ENCODE measurements around the gene ARHGEF28. TPM values are rescaled to one million over a fixed set of nuclear protein-coding genes. Genes with fewer than 3 reads are reported as not detected.

The ARHGEF28 gene
- total and polyA plus RNA-seq, 2 of the 13 experiments (the other 11 are each of a cell fraction or from before 2014, with no cell fraction given): 17.4 to 34.1 TPM

DNA sequence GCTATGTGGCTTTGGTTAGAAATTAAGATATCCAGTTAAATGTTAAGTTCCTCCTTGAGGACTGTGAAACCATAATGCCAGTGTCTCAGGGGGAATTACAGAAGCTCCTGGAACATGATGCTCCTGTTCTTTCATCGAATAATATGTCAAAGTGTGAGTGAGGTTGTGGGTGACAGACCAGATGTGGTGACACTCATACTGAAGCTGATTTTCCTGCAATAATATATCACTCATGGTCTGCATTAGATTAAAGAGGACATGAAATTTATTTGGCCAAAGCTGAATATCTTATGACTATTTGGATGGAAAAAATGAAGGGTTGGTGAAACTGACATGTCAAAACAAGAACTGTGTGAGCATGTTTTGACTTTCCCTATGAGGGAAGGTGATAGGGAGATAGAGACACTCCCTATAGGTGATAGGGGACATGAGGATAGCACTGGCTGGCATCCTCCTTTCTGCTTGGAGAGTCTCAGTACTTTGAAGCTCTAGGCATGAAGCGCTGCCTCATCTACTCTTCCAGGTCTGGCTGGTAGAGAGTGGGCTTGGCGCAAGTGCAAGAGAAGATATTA lies 173.5 kb downstream of the ARHGEF28 start:
- Histone ChIP-seq H2AFZ (ENCODE audit: low read length) (no peak overlapping the region), H3K4me2 (ENCODE audit: low read depth, low read length) (no peak overlapping the region), H3K9me3 (ENCODE audit: low read length) (no peaks in the 10 kb centered on the region), H3K27ac (ENCODE audit: extremely low read length, insufficient read depth, low read length) (no peak overlapping the region), H3K4me1 (ENCODE audit: insufficient read depth, low read length) (peaks cover 34% of the 10 kb centered on the region), H3K36me3 (replicated peaks in 1 of 2; ENCODE audit: control insufficient read depth in 1 of 2, insufficient read depth in 2 of 2, low read length in 2 of 2) (peaks cover 5 to 14% of the 10 kb centered on the region in 2 experiments; a peak in 4 of 5 replicates), H3K27me3 (ENCODE audit: control insufficient read depth in 1 of 2, insufficient read depth in 2 of 2, low read length in 2 of 2) (no peaks in the 10 kb centered on the region), H3K79me2 (ENCODE audit: insufficient read depth, low read length) (no peaks in the 10 kb centered on the region), H3K9ac (ENCODE audit: insufficient read depth, low read depth, low read length) (no peak overlapping the region), H4K20me1 (ENCODE audit: insufficient read depth, low read length) (no peaks in the 10 kb centered on the region), H3K4me3 (replicated peaks in 1 of 3; ENCODE audit: insufficient read depth in 1 of 3, low read depth in 2 of 3, low read length in 3 of 3) (no peak overlapping the region)
- in situ Hi-C loops (cut with HindIII; ENCODE audit: extremely low pct_ligation_motif_present, low pct_unique_long_range_greater_than_20kb) (no loop called here), intact Hi-C loops (cut with micrococcal nuclease; ENCODE audit: unreplicated experiment) (no loop called here)
- ChIA-PET CTCF (ENCODE audit: low intra/inter-chr PET ratio, low total read pairs) (no interaction called here), POLR2A (no interaction called here)
- no peak for FAIRE-seq
- DNase-seq (ENCODE audit: low spot score): no peak
- TF ChIP-seq HMGA1 (CRISPR knock-in tag; conservative IDR thresholded peaks at IDR 0.05): no peak
- BruUV-seq (replicated peaks): no TSS peak
- ATAC-seq: no peak
- WGBS (ENCODE audit: low lambda C conversion rate): 91% methylated on average over 3 of the region's 3 CpGs

- Histone ChIP-seq H3K9me3 (ENCODE audit: low read length) (no peaks in the 10 kb centered on the region), H3K36me3 (replicated peaks in 1 of 2; ENCODE audit: control insufficient read depth in 1 of 2, insufficient read depth in 2 of 2, low read length in 2 of 2) (peaks cover 2 to 10% of the 10 kb centered on the region in 2 experiments; a peak in 3 of 5 replicates), H3K9ac (ENCODE audit: insufficient read depth, low read depth, low read length) (no peak overlapping the region), H3K27me3 (ENCODE audit: control insufficient read depth in 1 of 2, insufficient read depth in 2 of 2, low read length in 2 of 2) (no peaks in the 10 kb centered on the region), H3K79me2 (ENCODE audit: insufficient read depth, low read length) (no peaks in the 10 kb centered on the region), H3K4me1 (ENCODE audit: insufficient read depth, low read length) (peaks cover 18% of the 10 kb centered on the region), H3K4me3 (replicated peaks in 1 of 3; ENCODE audit: insufficient read depth in 1 of 3, low read depth in 2 of 3, low read length in 3 of 3) (no peak overlapping the region), H3K4me2 (ENCODE audit: low read depth, low read length) (no peak overlapping the region), H3K27ac (ENCODE audit: extremely low read length, insufficient read depth, low read length) (no peak overlapping the region), H4K20me1 (ENCODE audit: insufficient read depth, low read length) (no peaks in the 10 kb centered on the region), H2AFZ (ENCODE audit: low read length) (no peak overlapping the region)
- ATAC-seq (no peak), FAIRE-seq (no peak), DNase-seq (ENCODE audit: low spot score) (no peak)
- TF ChIP-seq ZBTB8A (CRISPR knock-in tag; IDR thresholded peaks at IDR 0.05; ENCODE audit: borderline replicate concordance, low read depth): no peak
- no peak for TF ChIP-seq PAWR (CRISPR knock-in tag; IDR thresholded peaks at IDR 0.05; ENCODE audit: borderline replicate concordance)
- TF ChIP-seq MIER2 (CRISPR knock-in tag; IDR thresholded peaks at IDR 0.05): no peak
- WGBS (ENCODE audit: low lambda C conversion rate): 100% methylated on average over 2 of the region's 2 CpGs
- in situ Hi-C loops (cut with HindIII; ENCODE audit: extremely low pct_ligation_motif_present, low pct_unique_long_range_greater_than_20kb) (no loop called here), intact Hi-C loops (cut with micrococcal nuclease; ENCODE audit: unreplicated experiment) (no loop called here)
- BruUV-seq (replicated peaks): no TSS peak
- ChIA-PET CTCF (ENCODE audit: low intra/inter-chr PET ratio, low total read pairs) (no interaction called here), POLR2A (no interaction called here)
Observed at GRCh38 chr5:73801686-73802085, 175.7 kb downstream of the ARHGEF28 start.
